HG03108 (cell line): ENCODE data around the gene VLDLR.
"Not testable (repeated sequence)": the region's sequence is repeated elsewhere in the genome, so short reads cannot be mapped to it uniquely, and the experiment has no call there.

Source experiments
- ATAC-seq: cut with Tn5 transposase; IDR thresholded peaks from one replicate; pipeline ENCODE4 v1.9.1; 2021; ENCODE audit warnings: moderate library complexity; ENCODE audit not compliant: unreplicated experiment

Gene VLDLR

DNA sequence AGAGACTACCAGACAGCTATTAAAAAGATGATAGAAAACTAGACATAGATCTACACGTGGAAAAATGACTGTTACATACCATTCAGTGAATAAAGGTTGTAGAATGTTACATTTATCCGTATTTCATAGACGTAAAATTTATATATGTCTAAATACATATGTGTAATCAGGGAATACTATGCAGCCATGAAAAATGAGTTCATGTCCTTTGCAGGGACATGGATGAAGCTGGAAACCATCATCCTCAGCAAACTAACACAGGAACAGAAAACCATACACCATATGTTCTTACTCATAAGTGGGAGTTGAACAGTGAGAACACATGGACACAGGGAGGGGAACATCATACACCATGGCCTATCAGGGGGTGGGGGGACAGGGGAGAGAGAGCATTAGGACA, 85.7 kb downstream of the VLDLR start:
- ATAC-seq: not testable (repeated sequence)
